Kidney (tissue), 14 donors: ENCODE results near the gene PSMB8. TPM values are rescaled to one million over a fixed set of nuclear protein-coding genes. Genes with fewer than 3 reads are reported as not detected.

Source experiments
- DNase-seq, 5 donors: peaks; one replicate each; pipeline ENCODE4 v3.0.0-alpha.2; 2013 to 2020
- FAIRE-seq: peaks from 2 replicates; lab custom pipeline; 2012; peaks lifted over from hg19 to GRCh38; lab: Jason Lieb, UNC
- H3K27ac ChIP-seq, 2 donors: one replicate each; pipeline ENCODE4 v1.7.0; 2013; ENCODE audit warnings: low read depth in 2 of 2, low read length in 2 of 2, inconsistent platforms in 1 of 2
- H3K27me3 ChIP-seq: one replicate; pipeline ENCODE4 v1.7.1; 2013; ENCODE audit warnings: low read length, inconsistent platforms; ENCODE audit not compliant: control insufficient read depth, insufficient read depth
- H3K36me3 ChIP-seq, 3 donors: one replicate each; pipeline versions ENCODE4 v1.7.0 to v1.7.1; 2013; ENCODE audit warnings: low read length in 3 of 3, control low read depth in 1 of 3, inconsistent platforms in 1 of 3; ENCODE audit not compliant: insufficient read depth in 3 of 3, control insufficient read depth in 2 of 3
- H3K4me1 ChIP-seq, 3 donors: one replicate each; pipeline versions ENCODE4 v1.7.0 to v1.7.1; 2013; ENCODE audit warnings: low read length in 3 of 3, inconsistent platforms in 1 of 3, low read depth in 1 of 3; ENCODE audit not compliant: control insufficient read depth in 2 of 3, insufficient read depth in 2 of 3
- H3K4me3 ChIP-seq, 3 donors: one replicate each; pipeline versions ENCODE4 v1.7.0 to v1.8.1; 2013; ENCODE audit warnings: low read length in 3 of 3, control low read depth in 1 of 3, inconsistent platforms in 1 of 3
- H3K9ac ChIP-seq, 3 donors: one replicate each; pipeline versions ENCODE4 v1.7.0 to v1.7.1; 2013; ENCODE audit warnings: low read length in 3 of 3, control low read depth in 1 of 3, inconsistent platforms in 1 of 3
- H3K9me3 ChIP-seq, 3 donors: one replicate each; pipeline versions ENCODE4 v1.7.0 to v1.7.1; 2013; ENCODE audit warnings: low read length in 3 of 3, control low read depth in 1 of 3, inconsistent platforms in 1 of 3; ENCODE audit not compliant: control insufficient read depth in 2 of 3, insufficient read depth in 1 of 3
- CTCF ChIP-seq: IDR thresholded peaks from 3 replicates; pipeline ENCODE4 v1.5.1; 2012; ENCODE audit warnings: mild to moderate bottlenecking, moderate library complexity, borderline replicate concordance; ENCODE audit not compliant: insufficient read depth; ENCODE audit errors: extremely low read depth
- intact Hi-C: fragments of 100-400 bp; cut with DNase I; formaldehyde crosslinking; loops from one replicate; pipeline ENCODE4 v1.11.1; 2022
- polyA plus RNA-seq: library from polyadenylated mRNA; stranded (reverse); fragments of 350-450 nt; fragmentation: Illumina TruSeq; extraction: RNeasy Lipid Tissue Mini Kit (QIAGEN cat#74804); gene quantifications from one replicate; pipeline ENCODE4 v1.2.3, GENCODE V29; 2014; ENCODE audit warnings: low read depth, low replicate concordance; ENCODE audit not compliant: insufficient read depth
- total RNA-seq: library from RNA; stranded (reverse); fragmentation: NEBNext Ultra II Directional; extraction: Animal tissue kit (Norgen Biotek cat#: 25700); gene quantifications from one replicate; pipeline ENCODE4 v1.2.1, GENCODE V29; 2021
- donor health status: control.
- donor health status: control.
- donor health status: control.
- donor health status: control.
- donor health status: control.
- donor health status: DM: yes; HTN: yes; CAD: no.
- donor health status: Normal renal cell carcinoma (clear cell type).

Gene PSMB8
- total and polyA plus RNA-seq, 2 donors from 2014 or later: 79.6 to 90.6 TPM

DNA sequence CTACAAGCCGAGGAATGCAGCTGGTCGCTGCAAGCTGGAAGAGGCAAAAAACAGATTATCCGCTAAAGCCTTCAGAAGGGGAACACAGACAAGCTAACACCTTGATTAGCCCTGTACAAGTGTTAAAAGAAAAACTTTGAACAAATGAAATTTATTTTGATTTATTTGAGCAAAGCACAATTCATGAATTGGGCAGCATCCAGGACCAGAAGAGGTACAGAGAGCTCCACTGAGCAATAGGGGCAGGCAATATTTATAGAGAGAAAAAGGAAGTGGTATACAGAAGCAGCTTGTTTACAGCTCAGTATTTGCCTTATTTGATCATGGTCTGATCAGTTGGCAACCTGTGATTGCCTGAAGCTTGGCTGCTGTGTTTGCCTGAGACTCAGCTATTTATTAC lies 44.7 kb downstream of the PSMB8 start:
- Histone ChIP-seq H3K9me3 (no peaks in the 10 kb centered on the region), H3K9ac (no peak overlapping the region), H3K36me3 (no peaks in the 10 kb centered on the region), H3K4me3 (no peak overlapping the region), H3K27ac (no peak overlapping the region), H3K4me1 (peaks cover 0 to 5% (median 4%) of the 10 kb centered on the region in 3 donors), H3K27me3 (peaks cover 4% of the 10 kb centered on the region)
- intact Hi-C loops: no loop called here
- no peak for TF ChIP-seq CTCF
- FAIRE-seq (no peak), DNase-seq (no peak)

GRCh38 chr6:32796848-32797776 lies 46.7 kb downstream of the PSMB8 start:
- Histone ChIP-seq H3K9me3 (no peaks in the 10 kb centered on the region), H3K27me3 (peaks cover 4% of the 10 kb centered on the region), H3K27ac (no peak overlapping the region), H3K36me3 (no peaks in the 10 kb centered on the region), H3K4me3 (peak overlapping the region in 2 of 3 donors; percentile 35 to 44), H3K4me1 (peaks cover 0 to 5% (median 4%) of the 10 kb centered on the region in 3 donors), H3K9ac (peak overlapping the region in 1 of 3 donors; percentile 37)
- peak; percentile 17 for FAIRE-seq
- intact Hi-C loops: no loop called here
- DNase-seq: peak; percentile 77 to 84 (median 79)
- peak; percentile 96 for TF ChIP-seq CTCF

- DNase-seq (no peak), FAIRE-seq (no peak)
- no peak for TF ChIP-seq CTCF
- no peaks in the 10 kb centered on the region for H3K36me3 ChIP-seq
- no peaks in the 10 kb centered on the region for H3K27me3 ChIP-seq
- H3K4me3 ChIP-seq: no peak overlapping the region
- no peak overlapping the region for H3K9ac ChIP-seq
- H3K9me3 ChIP-seq: no peaks in the 10 kb centered on the region
- H3K4me1 ChIP-seq: peaks cover 0 to 5% (median 4%) of the 10 kb centered on the region in 3 donors
- intact Hi-C loops: no loop called here
- H3K27ac ChIP-seq: no peak overlapping the region
Measured at GRCh38 chr6:32794510-32794909, 49.3 kb downstream of the PSMB8 start.
